ENCODE data around the gene FCAMR.
A peak's percentile ranks its signal among the peaks of the same experiment; 100 is the strongest.

Gene FCAMR

GRCh38 chr1:206970446-206970845 lies at the start of gene FCAMR:
FCAMR (minus strand) TSS chr1:206970460; CDS start chr1:206970125, 335 bp downstream.
- no peak for DNase-seq (ENCODE audit: low spot score)

- no peak for DNase-seq (ENCODE audit: low spot score)
These were observed 49.4 kb upstream of the FCAMR start for GRCh38 chr1:207019661-207020060.

GRCh38 chr1:207019161-207019560 lies 48.9 kb upstream of the FCAMR start:
- no peak for DNase-seq (ENCODE audit: low spot score)

GRCh38 chr1:207018707-207019106 lies 48.4 kb upstream of the FCAMR start:
- DNase-seq (ENCODE audit: low spot score) = no peak

- no peak for DNase-seq (ENCODE audit: low spot score)
These were observed 47.6 kb upstream of the FCAMR start for GRCh38 chr1:207017615-207018559.

GRCh38 chr1:207015791-207016190 lies 45.5 kb upstream of the FCAMR start:
- DNase-seq (ENCODE audit: low spot score) = no peak

GRCh38 chr1:207014728-207015127 lies 44.5 kb upstream of the FCAMR start:
- DNase-seq (ENCODE audit: low spot score) = no peak

- DNase-seq (ENCODE audit: low spot score) = no peak
These were observed 43.2 kb upstream of the FCAMR start for GRCh38 chr1:207013321-207014085.

GRCh38 chr1:207010726-207011125 lies 40.5 kb upstream of the FCAMR start:
- no peak for DNase-seq (ENCODE audit: low spot score)

GRCh38 chr1:207009945-207010344 lies 39.7 kb upstream of the FCAMR start:
- DNase-seq (ENCODE audit: low spot score) = no peak

- no peak for DNase-seq (ENCODE audit: low spot score)
These were observed 39.1 kb upstream of the FCAMR start for GRCh38 chr1:207009182-207009850.

- no peak for DNase-seq (ENCODE audit: low spot score)
These were observed 37.2 kb upstream of the FCAMR start for GRCh38 chr1:207007352-207008033.

- DNase-seq (ENCODE audit: low spot score) = no peak
These were observed 36.7 kb upstream of the FCAMR start for GRCh38 chr1:207006914-207007313.

GRCh38 chr1:207006083-207006482 lies 35.8 kb upstream of the FCAMR start:
- no peak for DNase-seq (ENCODE audit: low spot score)

- DNase-seq (ENCODE audit: low spot score) = peak; percentile 9
These were observed 34.9 kb upstream of the FCAMR start for GRCh38 chr1:207004931-207005830.

- DNase-seq (ENCODE audit: low spot score) = no peak
These were observed 33.0 kb upstream of the FCAMR start for GRCh38 chr1:207003210-207003609.

GRCh38 chr1:207002724-207003146 lies 32.5 kb upstream of the FCAMR start:
- no peak for DNase-seq (ENCODE audit: low spot score)

- DNase-seq (ENCODE audit: low spot score) = no peak
These were observed 31.4 kb upstream of the FCAMR start for GRCh38 chr1:207001492-207002245.

GRCh38 chr1:207000651-207001291 lies 30.5 kb upstream of the FCAMR start:
- no peak for DNase-seq (ENCODE audit: low spot score)

GRCh38 chr1:206998816-206999215 lies 28.6 kb upstream of the FCAMR start:
- DNase-seq (ENCODE audit: low spot score) = no peak
